Neural crest cell (in vitro differentiated cells): ENCODE data around the gene TIGD3. TPM values are rescaled to one million over a fixed set of nuclear protein-coding genes. Genes with fewer than 3 reads are reported as not detected.
A peak's percentile ranks its signal among the peaks of the same experiment; 100 is the strongest.
"Not testable (repeated sequence)": the region's sequence is repeated elsewhere in the genome, so short reads cannot be mapped to it uniquely, and the experiment has no call there.

Source experiments
- DNase-seq: peaks from one replicate; pipeline ENCODE4 v3.0.0; 2021; ENCODE audit warnings: low read depth, mixed read lengths, low spot score
- H3K27ac Mint-ChIP-seq: one replicate; pipeline ENCODE4 v1.8.0; 2021; ENCODE audit warnings: mild to moderate bottlenecking, mixed read lengths; ENCODE audit not compliant: unreplicated experiment
- H3K27me3 Mint-ChIP-seq: 2 replicates; pipeline ENCODE4 v1.8.0; 2021; ENCODE audit warnings: low read depth, mild to moderate bottlenecking, mixed read lengths
- H3K36me3 Mint-ChIP-seq: 2 replicates; pipeline ENCODE4 v1.8.0; 2021; ENCODE audit warnings: low read depth, mild to moderate bottlenecking, mixed read lengths
- H3K4me1 Mint-ChIP-seq: 2 replicates; pipeline ENCODE4 v1.8.0; 2021; ENCODE audit warnings: mixed read lengths
- H3K4me3 Mint-ChIP-seq: one replicate; pipeline ENCODE4 v1.8.0; 2021; ENCODE audit warnings: mild to moderate bottlenecking, mixed read lengths
- H3K9me3 Mint-ChIP-seq: 2 replicates; pipeline ENCODE4 v1.8.0; 2021; ENCODE audit warnings: mixed read lengths
- CTCF ChIP-seq: fragments of 200-600 bp; sonication (generic); conservative IDR thresholded peaks from 2 replicates; pipeline ENCODE4 v1.5.0; 2021; ENCODE audit warnings: antibody characterized with exemption, mild to moderate bottlenecking
- total RNA-seq: library from RNA; stranded (reverse); gene quantifications from 2 replicates; pipeline ENCODE4 v1.2.1, GENCODE V29; 2021

The TIGD3 gene
- total RNA-seq, 1 donor from 2014 or later, result 3.3 TPM

- Mint-ChIP-seq H3K27me3 (no peaks in the 10 kb centered on the region), H3K4me3 (peak overlapping the region; percentile 65), H3K27ac (no peak overlapping the region), H3K9me3 (no peaks in the 10 kb centered on the region), H3K36me3 (no peaks in the 10 kb centered on the region), H3K4me1 (peaks cover 18% of the 10 kb centered on the region)
- TF ChIP-seq CTCF, result peak; percentile 90
- peak; percentile 93 for DNase-seq
Measured at GRCh38 chr11:65329944-65330403, 24.6 kb upstream of the TIGD3 start.

- Mint-ChIP-seq H3K27ac (no peak overlapping the region), H3K4me1 (peaks cover 24% of the 10 kb centered on the region), H3K9me3 (no peaks in the 10 kb centered on the region), H3K27me3 (no peaks in the 10 kb centered on the region), H3K36me3 (no peaks in the 10 kb centered on the region), H3K4me3 (no peak overlapping the region)
- TF ChIP-seq CTCF, result no peak
- no peak for DNase-seq
Measured at GRCh38 chr11:65330544-65330943, 24.0 kb upstream of the TIGD3 start.

GRCh38 chr11:65332591-65332990, 22.0 kb upstream of the TIGD3 start:
- H3K36me3 Mint-ChIP-seq, H3K27me3 Mint-ChIP-seq, H3K4me3 Mint-ChIP-seq, H3K9me3 Mint-ChIP-seq, DNase-seq, H3K27ac Mint-ChIP-seq: not testable (repeated sequence)
- H3K4me1 Mint-ChIP-seq, result peaks cover 26% of the 10 kb centered on the region

GRCh38 chr11:65334696-65335295, 19.8 kb upstream of the TIGD3 start:
- no peak for DNase-seq
- H3K27ac Mint-ChIP-seq, result peak overlapping the region; percentile 30
- H3K9me3 Mint-ChIP-seq, result no peaks in the 10 kb centered on the region
- no peaks in the 10 kb centered on the region for H3K27me3 Mint-ChIP-seq
- H3K36me3 Mint-ChIP-seq, result peaks cover 4% of the 10 kb centered on the region
- no peak for TF ChIP-seq CTCF
- H3K4me1 Mint-ChIP-seq, result peaks cover 35% of the 10 kb centered on the region
- peak overlapping the region; percentile 94 for H3K4me3 Mint-ChIP-seq

GRCh38 chr11:65338676-65339075, 15.9 kb upstream of the TIGD3 start:
- no peak for DNase-seq
- Mint-ChIP-seq H3K27me3 (no peaks in the 10 kb centered on the region), H3K36me3 (peaks cover 8% of the 10 kb centered on the region), H3K4me3 (peak overlapping the region; percentile 65), H3K9me3 (no peaks in the 10 kb centered on the region), H3K27ac (no peak overlapping the region), H3K4me1 (peaks cover 29% of the 10 kb centered on the region)
- TF ChIP-seq CTCF, result no peak

GRCh38 chr11:65340226-65340625, 14.3 kb upstream of the TIGD3 start:
- TF ChIP-seq CTCF, result no peak
- no peak overlapping the region for H3K27ac Mint-ChIP-seq
- H3K36me3 Mint-ChIP-seq, result peaks cover 12% of the 10 kb centered on the region
- no peaks in the 10 kb centered on the region for H3K9me3 Mint-ChIP-seq
- peaks cover 17% of the 10 kb centered on the region for H3K4me1 Mint-ChIP-seq
- H3K27me3 Mint-ChIP-seq, result no peaks in the 10 kb centered on the region
- no peak overlapping the region for H3K4me3 Mint-ChIP-seq
- no peak for DNase-seq
